HepG2 (cell line): ENCODE measurements around the gene GJB1. TPM values are rescaled to one million over a fixed set of nuclear protein-coding genes. Genes with fewer than 3 reads are reported as not detected.

ENCODE experiments used
- ATAC-seq: fragments of 200-7000 bp; cut with Tn5 transposase; 3 replicates; pipeline ENCODE4 v1.9.1; 2020; ENCODE audit warnings: mild to moderate bottlenecking, moderate library complexity
- BruUV-seq: library from RNA; stranded (reverse); fragments of 400-500 nt; replicated peaks from 2 replicates; lab custom pipeline; 2021; lab: Mats Ljungman, UMichigan
- CTCF ChIA-PET: fragments of 300-600 bp; formaldehyde crosslinking; extraction: SDS; loops from one replicate; lab custom pipeline; 2021; ENCODE audit warnings: low total read pairs, inconsistent platforms, low intra/inter-chr PET ratio; lab: Yijun Ruan, JAX
- POLR2A ChIA-PET: fragments of 350-600 bp; sonication (Branson Sonifier 250); formaldehyde crosslinking; loops from one replicate; lab custom pipeline; 2020; ENCODE audit warnings: antibody characterized with exemption, inconsistent platforms; lab: Yijun Ruan, JAX
- DNase-seq: peaks from one replicate; pipeline ENCODE4 v3.0.0-alpha.2; 2015; ENCODE audit warnings: low spot score
- FAIRE-seq: peaks from 3 replicates; lab custom pipeline; 2011; peaks lifted over from hg19 to GRCh38; lab: Jason Lieb, UNC
- H2AFZ ChIP-seq: one replicate; pipeline ENCODE4 v1.6.1; 2011; ENCODE audit warnings: low read length, inconsistent platforms
- H3K27ac ChIP-seq: fragments of 300-600 bp; 3 replicates; pipeline ENCODE4 v1.8.0; 2011; ENCODE audit warnings: mixed run types, mild to moderate bottlenecking, mixed read lengths, low read length, inconsistent platforms; ENCODE audit not compliant: insufficient read depth; ENCODE audit errors: extremely low read length
- H3K27me3 ChIP-seq, 2 experiments: fragments of 200-600 bp in 1 of 2; 2 replicates in 1 of 2; 3 replicates in 1 of 2; pipeline versions ENCODE4 v1.6.0 to v1.8.0; 2011; ENCODE audit warnings: low read length in 2 of 2, mild to moderate bottlenecking in 2 of 2, moderate library complexity in 2 of 2, inconsistent platforms in 1 of 2; ENCODE audit not compliant: insufficient read depth in 2 of 2, control insufficient read depth in 1 of 2
- H3K36me3 ChIP-seq, 2 experiments: fragments of 200-600 bp in 1 of 2; replicated peaks in 1 of 2; 2 replicates in 1 of 2; 3 replicates in 1 of 2; pipeline versions ENCODE4 v1.5.1 to v1.8.0; 2011; ENCODE audit warnings: low read length in 2 of 2, inconsistent platforms in 1 of 2; ENCODE audit not compliant: insufficient read depth in 2 of 2, control insufficient read depth in 1 of 2
- H3K4me1 ChIP-seq: 2 replicates; pipeline ENCODE4 v1.5.1; 2012; ENCODE audit warnings: low read length, inconsistent platforms; ENCODE audit not compliant: insufficient read depth
- H3K4me2 ChIP-seq: 2 replicates; pipeline ENCODE4 v1.6.0; 2011; ENCODE audit warnings: low read depth, low read length, inconsistent platforms
- H3K4me3 ChIP-seq, 3 experiments: fragments of 200-600 bp in 1 of 3; sonication (generic), shearing (Covaris generic) in 1 of 3; replicated peaks in 1 of 3; 2 replicates each; pipeline ENCODE4 v1.5.1; 2011 to 2016; ENCODE audit warnings: low read length in 3 of 3, inconsistent platforms in 2 of 3, low read depth in 2 of 3, mild to moderate bottlenecking in 2 of 3, control low read depth in 1 of 3, mixed read lengths in 1 of 3; ENCODE audit not compliant: insufficient read depth in 1 of 3
- H3K79me2 ChIP-seq: one replicate; pipeline ENCODE4 v1.6.1; 2011; ENCODE audit warnings: low read length, inconsistent platforms; ENCODE audit not compliant: insufficient read depth
- H3K9ac ChIP-seq: 2 replicates; pipeline ENCODE4 v1.6.0; 2011; ENCODE audit warnings: mild to moderate bottlenecking, low read depth, low read length, inconsistent platforms; ENCODE audit not compliant: insufficient read depth
- H3K9me3 ChIP-seq: 2 replicates; pipeline ENCODE4 v1.5.1; 2012; ENCODE audit warnings: mild to moderate bottlenecking, low read length
- H4K20me1 ChIP-seq: 2 replicates; pipeline ENCODE4 v1.6.0; 2011; ENCODE audit warnings: inconsistent platforms, mild to moderate bottlenecking, low read length, moderate library complexity; ENCODE audit not compliant: insufficient read depth
- PLRG1 ChIP-seq: fragments of 450-650 bp; conservative IDR thresholded peaks from 2 replicates; pipeline ENCODE4 v1.6.1; 2016
- SP4 ChIP-seq: sonication (generic); formaldehyde crosslinking; IDR thresholded peaks from 2 replicates; pipeline ENCODE4 v1.8.1; 2023; ENCODE audit warnings: mild to moderate bottlenecking, missing genetic modification reagents
- ZNF253 ChIP-seq: sonication (generic); formaldehyde crosslinking; IDR thresholded peaks from 2 replicates; pipeline ENCODE4 v1.8.0; 2022; ENCODE audit warnings: mild to moderate bottlenecking, missing genetic modification reagents, borderline replicate concordance
- WGBS: methylation state at CpG from one replicate; pipeline ENCODE4 v1.1.6; 2017; ENCODE audit warnings: low lambda C conversion rate; 5-methylcytosine and 5-hydroxymethylcytosine counted together
- in situ Hi-C: cut with HindIII; loops from 2 replicates; pipeline ENCODE4 v1.10.0; 2017; ENCODE audit warnings: low pct_unique_long_range_greater_than_20kb; ENCODE audit not compliant: extremely low pct_ligation_motif_present
- intact Hi-C: fragments of 100-400 bp; cut with micrococcal nuclease; formaldehyde crosslinking; loops from one replicate; pipeline ENCODE4 v1.10.0; 2022; ENCODE audit not compliant: unreplicated experiment
- polyA plus RNA-seq, 8 experiments: library from polyadenylated mRNA; depleted of rRNA in 3 of 8; stranded (reverse) in 7 of 8; unstranded in 1 of 8; fragments of >200 nt; fragmentation: Illumina TruSeq in 4 of 8; extraction: Trizol in 4 of 8; gene quantifications; 2 replicates each; pipeline versions ENCODE4 v1.2.1 to v1.2.3, GENCODE V29; 2011 to 2016; ENCODE audit warnings: low read depth in 4 of 8, missing spikeins in 1 of 8, mixed read lengths in 1 of 8; ENCODE audit not compliant: insufficient read depth in 1 of 8
- total RNA-seq, 5 experiments: library from RNA; depleted of rRNA; stranded (reverse); fragments of >200 nt; fragmentation: Illumina TruSeq; extraction: Trizol; gene quantifications; 2 replicates each; pipeline ENCODE4 v1.2.3, GENCODE V29; 2016; ENCODE audit warnings: low read depth in 1 of 5

GJB1 gene
- total and polyA plus RNA-seq, 2 of the 13 experiments (the other 11 are each of a cell fraction or from before 2014, with no cell fraction given): 111 to 161 TPM

DNA sequence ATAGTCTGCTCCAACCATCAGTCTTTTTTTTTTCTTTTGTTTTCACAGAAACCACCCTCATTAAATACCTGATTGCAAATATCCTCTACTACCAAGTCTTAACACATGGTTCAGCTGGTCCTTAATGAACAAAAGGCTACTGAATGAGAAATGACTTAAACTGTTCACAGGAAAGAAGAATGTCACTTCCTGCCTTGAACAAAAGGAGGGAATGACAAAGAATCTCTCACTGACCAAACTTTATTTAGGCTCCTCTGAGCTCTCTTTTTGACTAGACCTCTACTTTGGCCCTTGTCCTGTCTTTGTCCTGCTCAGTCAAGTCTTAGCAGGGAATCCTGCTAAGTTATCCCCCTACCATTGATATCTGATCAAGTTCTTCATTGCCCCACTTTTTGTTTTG lies 31.8 kb upstream of the GJB1 start:
- TF ChIP-seq SP4 (CRISPR knock-in tag): no peak
- ATAC-seq (no peak), FAIRE-seq (no peak), DNase-seq (no peak)
- no peak overlapping the region for H3K27ac ChIP-seq
- in situ Hi-C loops (no loop called here), intact Hi-C loops (no loop called here)
- no peak overlapping the region for H3K9ac ChIP-seq
- H3K9me3 ChIP-seq: no peaks in the 10 kb centered on the region
- no TSS peak for BruUV-seq
- no peaks in the 10 kb centered on the region for H4K20me1 ChIP-seq
- no peak overlapping the region for H3K4me2 ChIP-seq
- no peak overlapping the region for H3K4me3 ChIP-seq
- H3K27me3 ChIP-seq: no peaks in the 10 kb centered on the region
- peaks cover 15% of the 10 kb centered on the region for H3K4me1 ChIP-seq
- no peaks in the 10 kb centered on the region for H3K79me2 ChIP-seq
- ChIA-PET POLR2A (no interaction called here), CTCF (no interaction called here)
- H3K36me3 ChIP-seq: no peaks in the 10 kb centered on the region
- H2AFZ ChIP-seq: no peak overlapping the region

DNA sequence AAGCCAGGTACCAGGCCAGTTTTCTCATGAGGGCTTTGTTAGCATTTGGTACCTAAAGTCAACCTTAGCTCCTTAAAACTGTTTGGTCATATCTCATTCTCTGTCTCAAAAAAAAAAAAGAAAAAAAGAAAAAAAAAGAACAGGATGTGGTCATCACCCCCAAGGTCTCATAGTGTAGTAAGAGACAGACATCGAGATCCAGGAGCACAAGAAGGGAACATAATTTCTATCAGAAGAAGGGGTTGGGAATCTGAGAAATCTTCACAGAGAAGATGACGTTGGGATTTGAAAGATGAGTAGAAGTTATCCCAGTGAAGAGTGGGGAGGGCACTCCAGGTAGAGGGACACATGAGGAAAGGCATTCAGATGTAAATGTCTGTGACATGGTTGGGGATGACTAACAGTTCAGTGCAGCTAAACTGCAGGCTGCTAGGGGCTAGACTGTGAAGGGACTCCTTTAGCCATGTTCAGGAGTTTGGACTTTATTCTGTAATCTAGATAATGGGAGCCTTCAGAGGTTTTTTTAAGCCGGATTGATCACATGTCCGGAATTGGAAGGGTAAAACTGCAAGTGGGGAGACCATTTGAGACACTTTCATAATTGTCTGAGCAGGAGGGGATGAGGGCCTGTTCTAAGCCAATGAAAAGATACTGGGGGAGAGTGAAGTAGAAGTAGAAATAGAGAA lies 26.9 kb upstream of the GJB1 start:
- H3K27ac ChIP-seq: peak overlapping the region; percentile 18
- TF ChIP-seq ZNF253 (CRISPR knock-in tag) (no peak), PLRG1 (no peak)
- H2AFZ ChIP-seq: no peak overlapping the region
- POLR2A ChIA-PET: interaction anchor here (0.9 to 1.6 kb wide), 3 partner anchors 12 to 32 kb away, joined by 3 to 6 read pairs (median 4); no protein-coding TSS in a partner anchor
- H3K79me2 ChIP-seq: no peaks in the 10 kb centered on the region
- no peaks in the 10 kb centered on the region for H4K20me1 ChIP-seq
- peak overlapping the region in 1 of 3 experiments; percentile 16; a peak in 1 of 6 replicates for H3K4me3 ChIP-seq
- in situ Hi-C loops (no loop called here), intact Hi-C loops (no loop called here)
- H3K27me3 ChIP-seq: no peaks in the 10 kb centered on the region
- no peak overlapping the region for H3K9ac ChIP-seq
- ATAC-seq (peak; percentile 82), DNase-seq (no peak), FAIRE-seq (no peak)
- no peaks in the 10 kb centered on the region for H3K9me3 ChIP-seq
- peaks cover 42% of the 10 kb centered on the region for H3K4me1 ChIP-seq
- H3K36me3 ChIP-seq: no peaks in the 10 kb centered on the region
- CTCF ChIA-PET: no interaction called here
- no TSS peak for BruUV-seq
- H3K4me2 ChIP-seq: peak overlapping the region; percentile 60
- 6% methylated on average over 4 of the region's 4 CpGs for WGBS
